GM21723 (cell line): Measurements from ENCODE around the gene AKT1.
"Not testable (repeated sequence)": the region's sequence is repeated elsewhere in the genome, so short reads cannot be mapped to it uniquely, and the experiment has no call there.

Source experiments
- ATAC-seq: cut with Tn5 transposase; IDR thresholded peaks from one replicate; pipeline ENCODE4 v1.9.1; 2021; ENCODE audit warnings: mild to moderate bottlenecking, moderate library complexity; ENCODE audit not compliant: unreplicated experiment

AKT1 gene

GRCh38 chr14:104741108-104741802 lies 54.3 kb downstream of the AKT1 start:
- no peak for ATAC-seq

- no peak for ATAC-seq
Measured at GRCh38 chr14:104739546-104740516, 55.7 kb downstream of the AKT1 start.

GRCh38 chr14:104739026-104739425 lies 56.5 kb downstream of the AKT1 start:
- no peak for ATAC-seq

- ATAC-seq = no peak
Measured at GRCh38 chr14:104738375-104739019, 57.1 kb downstream of the AKT1 start.

GRCh38 chr14:104735830-104736642 lies 59.5 kb downstream of the AKT1 start:
- ATAC-seq = no peak

GRCh38 chr14:104734991-104735779 lies 60.4 kb downstream of the AKT1 start:
- ATAC-seq = no peak

GRCh38 chr14:104734601-104734990 lies 61.0 kb downstream of the AKT1 start:
- ATAC-seq = no peak

GRCh38 chr14:104734051-104734587 lies 61.4 kb downstream of the AKT1 start:
- ATAC-seq = no peak

GRCh38 chr14:104732931-104733681 lies 62.4 kb downstream of the AKT1 start:
- no peak for ATAC-seq

GRCh38 chr14:104732355-104732804 lies 63.2 kb downstream of the AKT1 start:
- no peak for ATAC-seq

- no peak for ATAC-seq
Measured at GRCh38 chr14:104731320-104732294, 63.9 kb downstream of the AKT1 start.

GRCh38 chr14:104730487-104730886 lies 65.1 kb downstream of the AKT1 start:
- no peak for ATAC-seq

- ATAC-seq = no peak
Measured at GRCh38 chr14:104729835-104730181, 65.7 kb downstream of the AKT1 start.

GRCh38 chr14:104729176-104729834 lies 66.2 kb downstream of the AKT1 start:
- not testable (repeated sequence) for ATAC-seq

GRCh38 chr14:104728631-104729030 lies 66.9 kb downstream of the AKT1 start:
- no peak for ATAC-seq

GRCh38 chr14:104726600-104727451 lies 68.7 kb downstream of the AKT1 start:
- ATAC-seq = no peak
